Hindlimb muscle (tissue), 1 donor: ENCODE measurements around the gene NIP7. TPM values are rescaled to one million over a fixed set of nuclear protein-coding genes. Genes with fewer than 3 reads are reported as not detected.
A peak's percentile ranks its signal among the peaks of the same experiment; 100 is the strongest.
"Not testable (repeated sequence)": the region's sequence is repeated elsewhere in the genome, so short reads cannot be mapped to it uniquely, and the experiment has no call there.

ENCODE experiments used
- DNase-seq: peaks from one replicate; pipeline ENCODE4 v3.0.0-alpha.2; 2013
- polyA plus RNA-seq: library from polyadenylated mRNA; unstranded; fragments of 120-200 nt; gene quantifications from one replicate; pipeline ENCODE4 v1.2.1, GENCODE V29; 2013; ENCODE audit not compliant: insufficient read length

Gene NIP7
- 16.7 TPM for polyA plus RNA-seq

GRCh38 chr16:69339289-69340094, at the start of gene NIP7, which contains the start of gene COG8:
TSS of gene NIP7 (plus strand) at chr16:69339772. CDS start at chr16:69339830, 58 bp downstream.
TSS of gene COG8 (minus strand) at chr16:69339564. CDS start at chr16:69339552, 12 bp downstream.
- DNase-seq, result peak; percentile 97

DNA sequence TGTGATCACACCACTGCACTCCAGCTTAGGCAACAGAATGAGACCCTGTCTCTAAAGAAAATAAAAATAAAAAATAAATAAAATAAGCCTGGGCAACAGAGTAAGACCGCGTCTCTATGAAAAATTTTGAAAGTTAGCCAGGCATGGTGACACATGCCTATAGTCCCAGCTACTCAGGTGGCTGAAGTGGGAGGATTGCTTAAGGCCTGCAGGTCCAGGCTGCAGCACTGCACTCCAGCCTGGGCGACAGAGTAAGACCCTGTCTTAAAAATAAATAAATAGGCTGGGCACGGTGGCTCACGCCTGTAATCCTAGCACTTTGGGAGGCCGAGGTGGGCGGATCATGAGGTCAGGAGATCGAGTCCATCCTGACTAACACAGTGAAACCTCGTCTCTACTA, 47.9 kb upstream of the NIP7 start:
- not testable (repeated sequence) for DNase-seq

DNA sequence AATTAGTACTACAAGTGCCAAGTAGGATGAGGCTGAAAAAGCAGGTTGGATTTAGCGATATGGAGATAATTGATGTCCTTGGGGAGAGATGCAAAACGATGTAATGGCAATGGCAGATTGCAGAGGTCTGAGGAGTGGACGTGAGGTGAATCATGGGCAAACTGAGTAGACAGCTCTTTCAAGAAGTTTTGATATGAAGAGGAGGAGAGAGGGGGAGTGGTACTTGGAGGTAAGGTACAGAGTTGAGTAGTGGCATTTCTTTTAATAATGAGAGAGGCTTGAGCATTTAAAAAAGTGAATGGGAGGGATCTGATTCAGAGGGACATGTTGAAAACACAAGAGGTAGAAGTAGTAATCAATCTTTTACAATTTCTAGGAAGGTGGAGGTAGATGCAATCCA, 46.2 kb upstream of the NIP7 start:
- no peak for DNase-seq

DNA sequence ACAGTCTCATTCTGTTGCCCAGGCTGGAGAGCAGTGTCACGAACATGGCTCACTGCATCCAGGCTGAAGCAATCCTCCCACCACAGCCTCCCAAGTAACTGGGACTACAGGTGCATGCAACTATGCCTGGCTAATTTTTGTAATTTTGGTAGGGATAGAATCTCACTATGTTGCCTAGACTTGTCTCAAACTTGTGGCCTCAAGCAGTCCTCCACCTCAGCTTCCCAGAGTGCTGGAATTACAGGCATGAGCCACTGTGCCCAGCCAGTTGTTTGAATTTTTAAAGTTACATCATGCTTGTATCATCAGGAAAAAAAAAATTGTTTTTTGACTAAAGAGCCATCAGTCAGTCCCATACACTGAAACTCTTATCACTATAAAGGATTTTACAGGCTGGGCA, 45.5 kb upstream of the NIP7 start:
- no peak for DNase-seq

DNA sequence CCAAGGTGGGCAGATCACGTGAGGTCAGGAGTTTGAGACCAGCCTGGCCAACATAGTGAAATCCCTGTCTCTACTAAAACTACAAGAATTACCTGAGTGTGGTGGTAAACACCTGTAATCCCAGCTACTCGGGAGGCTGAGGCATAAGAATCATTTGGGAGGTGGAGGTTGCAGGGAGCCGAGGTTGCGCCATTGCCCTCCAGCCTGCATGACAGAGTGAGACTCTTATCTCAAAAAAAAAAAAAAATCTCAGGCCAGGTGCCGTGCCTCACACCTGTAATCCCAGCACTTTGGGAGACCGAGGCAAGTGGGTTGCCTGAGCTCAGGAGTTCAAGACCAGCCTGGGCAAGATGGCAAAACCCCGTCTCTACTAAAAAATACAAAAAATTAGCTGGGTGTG, 42.8 kb upstream of the NIP7 start:
- not testable (repeated sequence) for DNase-seq

GRCh38 chr16:69298261-69298660, 41.3 kb upstream of the NIP7 start:
- no peak for DNase-seq

- no peak for DNase-seq
Measured at GRCh38 chr16:69301187-69301586, 38.4 kb upstream of the NIP7 start.

GRCh38 chr16:69301861-69302260, 37.7 kb upstream of the NIP7 start:
- DNase-seq, result no peak

DNA sequence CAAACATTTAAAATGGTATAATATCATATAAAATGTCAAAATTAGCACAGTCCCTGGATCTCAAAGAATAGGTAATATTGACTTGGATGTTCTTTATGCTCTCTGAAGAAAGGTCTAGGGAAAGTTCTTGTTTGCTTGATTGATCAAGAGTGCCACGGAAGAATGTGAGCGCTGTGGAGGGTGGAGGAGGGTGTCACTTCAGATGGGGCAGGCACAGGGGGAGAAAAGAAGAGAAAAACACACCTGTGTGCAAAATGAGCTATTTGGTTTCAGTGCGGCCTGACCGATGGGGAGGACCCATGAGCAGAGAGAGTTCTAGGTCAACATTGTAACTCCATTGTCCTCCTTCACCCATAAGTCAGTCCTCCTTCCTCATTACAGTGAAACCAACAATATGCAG, 37.3 kb upstream of the NIP7 start:
- no peak for DNase-seq

DNA sequence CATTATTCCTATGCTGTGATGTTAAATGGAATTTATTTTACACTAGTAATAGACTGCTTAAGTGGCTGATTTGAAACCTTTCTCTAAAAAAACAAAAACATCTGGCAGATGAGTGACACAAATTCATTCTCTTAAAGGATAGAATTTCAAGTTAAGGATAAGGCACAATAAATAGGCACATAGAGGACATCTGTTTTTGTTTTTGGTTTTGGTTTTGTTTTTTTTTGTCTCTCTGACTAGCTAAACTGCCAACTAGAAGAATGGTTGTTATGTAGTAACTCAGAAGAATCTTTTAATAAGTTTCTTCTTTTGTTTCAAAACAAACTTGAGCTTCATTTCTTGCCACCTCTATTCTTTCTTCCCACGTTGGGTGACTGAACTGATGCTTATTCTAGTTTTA, 33.5 kb upstream of the NIP7 start:
- no peak for DNase-seq

- no peak for DNase-seq
Measured at GRCh38 chr16:69307091-69307490, 32.5 kb upstream of the NIP7 start.

- no peak for DNase-seq
Measured at GRCh38 chr16:69307856-69308255, 31.7 kb upstream of the NIP7 start.

DNA sequence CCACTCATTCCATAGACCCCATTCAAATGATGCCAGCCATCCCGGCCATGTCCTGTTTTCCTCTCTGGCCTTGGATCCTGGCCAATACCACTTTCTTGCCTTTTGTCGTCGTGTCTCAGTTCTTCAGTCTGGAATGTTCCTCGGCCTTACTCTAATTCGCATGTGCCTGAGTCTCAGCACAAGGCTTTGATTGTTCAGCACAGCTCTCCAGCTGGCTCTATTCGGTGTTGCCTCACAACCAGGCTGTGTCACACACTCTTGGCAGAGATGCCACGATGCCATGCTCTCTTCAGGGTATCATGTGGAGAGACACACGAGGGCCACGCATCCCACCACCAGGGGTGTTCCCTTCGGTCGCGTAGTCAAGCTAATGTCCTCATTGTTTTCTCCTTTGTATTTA, 30.3 kb upstream of the NIP7 start:
- no peak for DNase-seq

GRCh38 chr16:69310653-69311532, 28.7 kb upstream of the NIP7 start, which contains the start of gene VPS4A:
TSS of gene VPS4A (plus strand) at chr16:69311350. CDS start at chr16:69311512, 162 bp downstream.
- DNase-seq, result peak; percentile 96

DNA sequence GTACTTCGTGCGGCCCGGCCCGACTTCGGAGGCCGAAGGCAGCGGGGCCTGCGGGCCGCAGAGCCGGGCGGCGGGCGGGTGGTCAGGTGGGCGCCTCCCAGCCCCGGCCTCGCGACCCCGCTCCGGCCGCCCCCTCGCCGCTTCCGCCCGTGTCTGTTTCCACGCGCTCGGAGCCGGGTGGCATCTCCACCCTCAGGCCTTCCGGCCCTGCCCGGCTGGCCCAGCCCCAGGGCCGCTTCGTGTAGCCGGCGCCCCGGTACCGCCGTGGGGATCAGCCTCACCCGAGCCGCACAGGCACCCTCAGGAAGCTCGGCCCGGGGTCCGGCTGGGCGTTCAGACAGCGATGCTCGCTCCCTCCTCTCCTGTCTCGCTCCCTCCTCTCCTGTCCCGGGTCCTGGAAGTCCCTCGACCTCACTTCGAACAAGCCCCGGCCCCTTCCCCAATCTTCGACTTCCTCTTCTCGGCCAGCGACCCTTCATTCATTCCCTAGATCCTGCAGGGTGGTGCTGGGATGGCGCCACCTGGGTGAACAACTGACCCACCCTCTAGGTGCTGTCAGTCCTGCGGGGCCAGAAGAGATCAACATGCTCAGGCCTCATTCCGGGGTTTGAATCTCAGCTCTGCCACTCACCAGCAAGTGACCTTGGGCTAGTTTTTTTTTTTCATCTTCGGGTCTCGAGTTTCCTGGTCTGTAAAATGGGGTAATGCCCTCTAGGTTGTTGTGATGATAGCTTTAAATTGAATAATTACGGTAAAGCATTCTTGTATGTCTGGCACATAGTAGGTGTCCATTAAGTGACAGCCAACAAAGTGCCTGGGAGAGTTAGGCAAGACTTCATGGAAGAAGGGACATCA, 27.8 kb upstream of the NIP7 start:
- peak; percentile 26 for DNase-seq

- no peak for DNase-seq
Measured at GRCh38 chr16:69313469-69313868, 26.1 kb upstream of the NIP7 start.

DNA sequence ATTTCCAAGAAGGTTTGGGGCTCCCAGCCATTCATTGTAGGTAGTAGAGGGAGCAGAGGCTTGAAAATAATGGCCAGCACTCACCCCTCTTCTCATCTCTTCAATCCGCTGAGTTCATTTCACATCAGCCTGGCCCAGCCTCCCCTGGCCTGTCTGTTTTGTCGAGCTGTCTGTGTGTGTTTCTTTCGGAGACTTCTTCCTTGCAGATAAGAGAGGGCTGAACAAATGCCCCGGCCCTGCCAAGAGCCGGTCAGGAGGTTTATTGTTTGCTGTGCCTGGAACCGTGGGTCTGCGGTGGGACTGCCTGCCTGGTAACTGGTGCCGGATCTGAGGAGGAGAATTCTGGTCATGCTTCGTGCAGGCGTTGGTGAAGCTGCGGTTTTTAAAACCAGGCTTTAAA, 25.0 kb upstream of the NIP7 start:
- DNase-seq, result no peak

- DNase-seq, result no peak
Measured at GRCh38 chr16:69315486-69316311, 23.9 kb upstream of the NIP7 start.

- DNase-seq, result no peak
Measured at GRCh38 chr16:69316595-69317034, 23.0 kb upstream of the NIP7 start.

GRCh38 chr16:69318177-69318910, 21.2 kb upstream of the NIP7 start:
- DNase-seq, result no peak

DNA sequence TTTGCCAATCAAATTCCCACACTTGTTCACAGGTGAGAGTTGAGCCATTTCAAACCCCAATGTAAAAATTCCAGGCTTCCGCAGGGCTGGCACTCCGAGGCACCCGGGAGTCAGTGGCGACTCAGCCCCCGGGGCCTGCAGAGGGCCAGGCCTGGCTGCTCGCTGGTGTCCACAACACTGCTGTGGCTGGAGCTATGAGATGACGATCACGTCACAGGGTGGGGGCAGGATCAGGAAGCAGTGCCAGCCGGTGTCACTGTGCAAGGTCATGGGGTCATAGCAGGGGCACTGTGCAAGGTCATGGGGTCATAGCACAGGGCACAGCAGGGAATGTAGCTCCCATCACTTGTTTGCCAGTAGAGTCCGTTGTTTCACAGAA, 20.7 kb upstream of the NIP7 start:
- DNase-seq, result no peak
